ENCODE data around the gene PDCD7.

The PDCD7 gene

DNA sequence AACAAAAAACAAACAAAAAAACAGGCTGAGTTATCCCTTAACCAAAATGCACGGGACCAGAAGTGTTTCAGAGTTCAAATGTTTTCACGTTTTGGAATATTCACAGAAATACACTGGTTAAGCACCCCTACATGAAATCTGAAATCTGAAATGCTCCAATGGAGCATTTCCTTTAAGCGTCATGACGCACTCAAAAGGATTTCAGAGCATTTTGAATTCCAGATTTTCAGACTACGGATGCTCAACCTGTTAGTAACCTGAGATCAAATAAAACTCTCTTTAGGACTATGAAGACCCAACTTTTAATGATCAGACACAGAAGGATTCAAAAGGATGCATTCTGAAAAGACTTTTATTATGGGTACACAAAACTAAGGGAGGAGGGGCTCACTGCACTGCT lies 41.9 kb upstream of the PDCD7 start:
- in situ Hi-C loops (cut with MboI; ENCODE audit: low sequenced_read_pairs, unreplicated experiment) = loop anchor here (25.0 kb wide), 1 partner anchor 112 kb away; the partner anchor contains the start of genes PARP16 and RNU5A-1
- DNase-seq (ENCODE audit: low spot score) = no peak
- TF ChIP-seq, protein P1, sequence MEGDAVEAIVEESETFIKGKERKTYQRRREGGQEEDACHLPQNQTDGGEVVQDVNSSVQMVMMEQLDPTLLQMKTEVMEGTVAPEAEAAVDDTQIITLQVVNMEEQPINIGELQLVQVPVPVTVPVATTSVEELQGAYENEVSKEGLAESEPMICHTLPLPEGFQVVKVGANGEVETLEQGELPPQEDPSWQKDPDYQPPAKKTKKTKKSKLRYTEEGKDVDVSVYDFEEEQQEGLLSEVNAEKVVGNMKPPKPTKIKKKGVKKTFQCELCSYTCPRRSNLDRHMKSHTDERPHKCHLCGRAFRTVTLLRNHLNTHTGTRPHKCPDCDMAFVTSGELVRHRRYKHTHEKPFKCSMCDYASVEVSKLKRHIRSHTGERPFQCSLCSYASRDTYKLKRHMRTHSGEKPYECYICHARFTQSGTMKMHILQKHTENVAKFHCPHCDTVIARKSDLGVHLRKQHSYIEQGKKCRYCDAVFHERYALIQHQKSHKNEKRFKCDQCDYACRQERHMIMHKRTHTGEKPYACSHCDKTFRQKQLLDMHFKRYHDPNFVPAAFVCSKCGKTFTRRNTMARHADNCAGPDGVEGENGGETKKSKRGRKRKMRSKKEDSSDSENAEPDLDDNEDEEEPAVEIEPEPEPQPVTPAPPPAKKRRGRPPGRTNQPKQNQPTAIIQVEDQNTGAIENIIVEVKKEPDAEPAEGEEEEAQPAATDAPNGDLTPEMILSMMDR (IDR thresholded peaks at IDR 0.05; ENCODE audit: borderline replicate concordance, control extremely low read depth, extremely low read depth, insufficient read depth, missing control alignments) = no peak

DNA sequence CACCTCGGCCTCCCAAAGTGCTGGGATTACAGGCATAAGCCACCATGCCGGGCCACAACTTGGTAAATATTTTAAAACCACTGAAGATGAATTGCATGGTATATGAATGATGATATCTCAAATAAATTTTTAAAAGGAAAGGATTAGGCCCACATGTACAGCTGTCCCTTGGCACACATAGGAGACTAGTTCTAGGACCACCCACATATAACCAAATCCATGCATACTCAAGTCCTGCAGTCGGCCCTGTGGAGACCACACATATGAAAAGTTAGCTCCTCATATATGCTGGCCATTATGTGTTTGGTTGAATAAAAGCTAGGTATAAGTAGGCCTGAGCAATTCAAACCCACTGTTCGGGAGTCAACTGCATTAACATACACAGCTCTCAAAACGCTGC lies 40.9 kb upstream of the PDCD7 start:
- in situ Hi-C loops (cut with MboI; ENCODE audit: low sequenced_read_pairs, unreplicated experiment) = no loop called here
- DNase-seq (ENCODE audit: low spot score) = no peak

DNA sequence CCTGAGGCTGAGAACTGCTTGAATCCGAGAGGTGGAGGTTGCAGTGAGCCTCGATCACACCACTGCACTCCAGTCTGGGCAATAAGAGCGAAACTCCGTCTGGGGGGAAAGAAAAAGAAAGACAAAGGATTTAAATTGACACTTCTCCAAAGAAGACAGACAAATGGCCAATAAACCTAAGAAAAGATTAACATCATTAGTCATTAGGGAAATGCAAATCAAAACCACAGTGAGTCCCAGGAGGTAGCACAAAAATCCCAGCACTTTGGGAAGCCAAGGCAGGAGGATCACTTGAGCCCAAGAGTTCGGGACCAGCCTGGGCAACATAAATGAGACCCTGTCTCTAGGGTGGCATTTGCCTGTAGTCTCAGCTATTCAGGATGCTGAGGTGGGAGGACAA lies 38.9 kb upstream of the PDCD7 start:
- DNase-seq (ENCODE audit: low spot score) = no peak
- TF ChIP-seq, protein P1 (IDR thresholded peaks at IDR 0.05; ENCODE audit: borderline replicate concordance, control extremely low read depth, extremely low read depth, insufficient read depth, missing control alignments) = no peak
- in situ Hi-C loops (cut with MboI; ENCODE audit: low sequenced_read_pairs, unreplicated experiment) = no loop called here

More for the DNA sequence above, 40.9 kb upstream of the PDCD7 start:
- TF ChIP-seq, protein P1 (IDR thresholded peaks at IDR 0.05; ENCODE audit: borderline replicate concordance, control extremely low read depth, extremely low read depth, insufficient read depth, missing control alignments) = no peak

DNA sequence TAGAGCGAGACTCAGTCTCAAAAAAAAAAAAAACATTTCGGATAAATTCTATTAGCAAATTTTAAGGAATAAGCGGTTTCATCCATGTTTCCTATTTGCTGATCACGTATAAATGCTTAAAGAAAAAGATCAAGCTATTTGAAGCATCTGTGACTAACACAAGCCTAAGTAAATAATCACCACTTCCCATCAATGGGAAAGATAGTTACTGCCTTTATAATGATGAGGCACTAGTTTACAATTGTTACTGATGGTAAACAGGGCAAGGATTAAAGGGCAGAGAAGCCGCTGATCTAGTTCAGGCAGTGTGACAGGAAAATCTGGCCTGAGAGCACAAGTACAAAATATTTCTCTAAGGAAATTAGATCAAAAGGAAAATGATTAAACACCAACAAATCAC lies 37.8 kb upstream of the PDCD7 start:
- in situ Hi-C loops (cut with MboI; ENCODE audit: low sequenced_read_pairs, unreplicated experiment) = no loop called here
- DNase-seq (ENCODE audit: low spot score) = no peak
- TF ChIP-seq, protein P1 (IDR thresholded peaks at IDR 0.05; ENCODE audit: borderline replicate concordance, control extremely low read depth, extremely low read depth, insufficient read depth, missing control alignments) = no peak

DNA sequence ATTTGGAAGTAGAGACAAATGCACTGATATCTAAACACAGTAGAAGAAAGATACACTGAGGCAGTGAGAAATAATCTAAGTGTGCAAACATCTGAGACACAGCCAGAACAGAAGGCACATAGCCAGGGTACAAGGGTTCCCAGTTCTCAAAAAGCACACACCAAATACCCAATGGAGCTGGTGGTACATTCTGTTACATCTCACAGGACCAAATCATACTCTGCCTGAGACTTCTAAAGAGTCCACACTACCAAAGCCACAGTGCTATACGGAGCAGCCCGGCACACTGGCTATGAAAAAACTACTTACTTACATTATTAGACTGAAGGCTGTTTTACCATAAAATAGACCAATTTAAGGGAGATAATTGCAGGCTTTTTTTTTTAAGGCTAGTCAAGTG lies 32.3 kb upstream of the PDCD7 start:
- TF ChIP-seq, protein P1 (IDR thresholded peaks at IDR 0.05; ENCODE audit: borderline replicate concordance, control extremely low read depth, extremely low read depth, insufficient read depth, missing control alignments) = no peak
- in situ Hi-C loops (cut with MboI; ENCODE audit: low sequenced_read_pairs, unreplicated experiment) = no loop called here
- DNase-seq (ENCODE audit: low spot score) = no peak

DNA sequence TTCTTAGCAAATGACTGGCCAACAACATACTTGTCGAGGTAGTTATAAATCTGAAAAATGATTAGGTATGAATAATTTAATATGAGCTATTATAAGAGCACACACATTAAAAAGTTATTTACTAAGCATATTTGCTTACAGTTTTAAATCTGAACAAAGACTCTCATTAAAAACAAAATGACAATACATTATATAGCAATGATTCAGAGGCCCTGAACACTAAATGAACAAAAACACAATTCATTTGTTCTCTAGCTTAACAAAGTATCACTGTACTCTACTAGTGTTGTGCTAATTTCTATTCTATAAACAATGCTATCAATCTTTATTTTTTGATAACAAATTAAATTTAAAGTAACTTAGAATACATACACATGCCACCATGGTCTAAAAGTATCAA lies 30.5 kb upstream of the PDCD7 start:
- in situ Hi-C loops (cut with MboI; ENCODE audit: low sequenced_read_pairs, unreplicated experiment) = no loop called here
- TF ChIP-seq, protein P1 (IDR thresholded peaks at IDR 0.05; ENCODE audit: borderline replicate concordance, control extremely low read depth, extremely low read depth, insufficient read depth, missing control alignments) = no peak
- no peak for DNase-seq (ENCODE audit: low spot score)

DNA sequence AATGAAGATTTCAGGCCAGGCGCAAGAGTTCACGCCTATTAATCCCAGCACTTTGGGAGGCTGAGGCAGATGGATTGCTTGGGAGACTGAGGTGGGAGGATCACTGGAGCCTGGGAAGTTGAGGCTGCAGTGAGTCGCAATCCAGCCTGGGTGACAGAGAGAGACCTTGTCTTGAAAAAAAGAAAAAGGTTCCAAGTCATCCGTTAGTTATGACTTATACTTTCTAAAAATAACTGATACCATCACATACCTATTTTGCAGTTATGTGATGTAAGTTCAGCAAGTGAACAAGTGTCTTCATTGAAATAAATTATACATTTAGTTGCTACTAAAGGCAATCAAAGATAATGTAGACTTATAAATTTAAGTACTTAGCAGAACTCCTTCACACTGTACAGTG lies 29.4 kb upstream of the PDCD7 start:
- TF ChIP-seq, protein P1 (IDR thresholded peaks at IDR 0.05; ENCODE audit: borderline replicate concordance, control extremely low read depth, extremely low read depth, insufficient read depth, missing control alignments) = no peak
- in situ Hi-C loops (cut with MboI; ENCODE audit: low sequenced_read_pairs, unreplicated experiment) = no loop called here

More for the DNA sequence above, 29.4 kb upstream of the PDCD7 start:
- no peak for DNase-seq (ENCODE audit: low spot score)

All from GM13976 (cell line).